Vagina (tissue), 2 donors: ENCODE results near the gene CAMTA2. TPM values are rescaled to one million over a fixed set of nuclear protein-coding genes. Genes with fewer than 3 reads are reported as not detected.

ENCODE experiments used
- DNase-seq, 2 donors: peaks; one replicate each; pipeline ENCODE4 v3.0.0-alpha.2; 2017; ENCODE audit errors: extremely low spot score in 2 of 2
- H3K27ac ChIP-seq: fragments of 200-600 bp; sonication (generic); one replicate; pipeline ENCODE4 v1.5.1; 2019
- H3K27me3 ChIP-seq: fragments of 200-600 bp; sonication (generic); one replicate; pipeline ENCODE4 v1.5.1; 2019
- H3K36me3 ChIP-seq, 2 donors: fragments of 200-600 bp; sonication (generic); one replicate each; pipeline ENCODE4 v1.5.1; 2017 to 2019
- H3K4me1 ChIP-seq: fragments of 200-600 bp; sonication (generic); one replicate; pipeline ENCODE4 v1.5.1; 2019
- H3K4me3 ChIP-seq, 2 donors: fragments of 200-600 bp; sonication (generic); 1 replicate in 1 of 2; 2 replicates in 1 of 2; pipeline ENCODE4 v1.5.1; 2016 to 2019
- H3K9me3 ChIP-seq: fragments of 200-600 bp; sonication (generic); one replicate; pipeline ENCODE4 v1.5.1; 2019
- POLR2A ChIP-seq, 2 donors: fragments of 450-650 bp; IDR thresholded peaks; one replicate each; pipeline ENCODE4 v1.6.1; 2017; ENCODE audit warnings: antibody characterized with exemption in 2 of 2, mild to moderate bottlenecking in 2 of 2, moderate library complexity in 2 of 2
- POLR2AphosphoS5 ChIP-seq, 2 donors: sonication (generic); formaldehyde crosslinking; IDR thresholded peaks; one replicate each; pipeline ENCODE4 v1.9.0; 2017; ENCODE audit warnings: antibody characterized with exemption in 2 of 2, mild to moderate bottlenecking in 2 of 2, low read depth in 1 of 2; ENCODE audit not compliant: insufficient read depth in 1 of 2
- intact Hi-C: fragments of 100-400 bp; cut with DNase I; formaldehyde crosslinking; loops from one replicate; pipeline ENCODE4 v1.15.1; 2023
- total RNA-seq: library from RNA; depleted of rRNA; stranded (reverse); fragments of >200 nt; gene quantifications from one replicate; pipeline ENCODE4 v1.2.3, GENCODE V29; 2016
- TF ChIP-seq, protein P1 (sequence below), 3 experiments: fragments of 450-650 bp in 2 of 3; fragments of 200-600 bp in 1 of 3; sonication (generic) in 1 of 3; IDR thresholded peaks; one replicate each; pipeline ENCODE4 v1.5.1; 2017 to 2019; ENCODE audit warnings: antibody characterized with exemption in 3 of 3, mild to moderate bottlenecking in 2 of 3, moderate library complexity in 2 of 3

CAMTA2 gene
- total RNA-seq, 1 donor from 2014 or later: 36.3 TPM

DNA sequence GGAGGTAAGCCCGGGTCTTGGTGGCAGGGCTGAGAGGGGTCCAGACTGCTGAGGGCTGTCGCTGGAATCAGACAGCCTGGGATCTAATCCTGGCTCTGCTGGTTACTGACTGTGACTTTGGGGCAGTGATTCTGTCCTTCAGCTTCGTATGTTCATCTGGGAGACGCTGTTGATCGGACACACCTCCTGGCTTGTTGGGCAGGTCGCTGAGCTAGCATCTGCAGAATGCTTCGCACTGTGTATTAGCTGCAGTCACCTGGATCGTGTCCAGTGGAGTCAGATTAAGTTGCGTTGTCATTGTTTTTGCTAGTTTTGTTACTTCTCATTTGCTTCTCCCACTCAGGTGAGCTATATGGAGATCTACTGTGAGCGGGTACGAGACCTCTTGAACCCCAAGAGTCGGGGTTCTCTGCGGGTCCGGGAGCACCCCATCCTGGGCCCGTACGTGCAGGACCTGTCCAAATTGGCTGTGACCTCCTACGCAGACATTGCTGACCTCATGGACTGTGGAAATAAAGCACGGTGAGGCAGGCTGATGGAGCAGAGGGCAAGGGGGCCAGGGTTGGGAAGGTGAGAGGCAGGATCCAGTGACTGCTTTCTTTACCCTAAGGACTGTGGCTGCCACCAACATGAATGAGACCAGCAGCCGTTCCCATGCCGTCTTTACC lies 14.8 kb upstream of the CAMTA2 start:
- DNase-seq: no peak
- Histone ChIP-seq H3K4me3 (no peak overlapping the region), H3K27ac (no peak overlapping the region), H3K4me1 (peaks cover 26% of the 10 kb centered on the region), H3K36me3 (peaks cover 0 to 61% of the 10 kb centered on the region in 2 donors), H3K27me3 (no peaks in the 10 kb centered on the region), H3K9me3 (no peaks in the 10 kb centered on the region)
- intact Hi-C loops: no loop called here
- TF ChIP-seq POLR2AphosphoS5 (IDR thresholded peaks at IDR 0.05; ENCODE audit: insufficient read depth in 1 of 2, low read depth in 1 of 2) (no peak), POLR2A (IDR thresholded peaks at IDR 0.05) (no peak)
- TF ChIP-seq, protein P1, sequence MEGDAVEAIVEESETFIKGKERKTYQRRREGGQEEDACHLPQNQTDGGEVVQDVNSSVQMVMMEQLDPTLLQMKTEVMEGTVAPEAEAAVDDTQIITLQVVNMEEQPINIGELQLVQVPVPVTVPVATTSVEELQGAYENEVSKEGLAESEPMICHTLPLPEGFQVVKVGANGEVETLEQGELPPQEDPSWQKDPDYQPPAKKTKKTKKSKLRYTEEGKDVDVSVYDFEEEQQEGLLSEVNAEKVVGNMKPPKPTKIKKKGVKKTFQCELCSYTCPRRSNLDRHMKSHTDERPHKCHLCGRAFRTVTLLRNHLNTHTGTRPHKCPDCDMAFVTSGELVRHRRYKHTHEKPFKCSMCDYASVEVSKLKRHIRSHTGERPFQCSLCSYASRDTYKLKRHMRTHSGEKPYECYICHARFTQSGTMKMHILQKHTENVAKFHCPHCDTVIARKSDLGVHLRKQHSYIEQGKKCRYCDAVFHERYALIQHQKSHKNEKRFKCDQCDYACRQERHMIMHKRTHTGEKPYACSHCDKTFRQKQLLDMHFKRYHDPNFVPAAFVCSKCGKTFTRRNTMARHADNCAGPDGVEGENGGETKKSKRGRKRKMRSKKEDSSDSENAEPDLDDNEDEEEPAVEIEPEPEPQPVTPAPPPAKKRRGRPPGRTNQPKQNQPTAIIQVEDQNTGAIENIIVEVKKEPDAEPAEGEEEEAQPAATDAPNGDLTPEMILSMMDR (IDR thresholded peaks at IDR 0.05): no peak

DNA sequence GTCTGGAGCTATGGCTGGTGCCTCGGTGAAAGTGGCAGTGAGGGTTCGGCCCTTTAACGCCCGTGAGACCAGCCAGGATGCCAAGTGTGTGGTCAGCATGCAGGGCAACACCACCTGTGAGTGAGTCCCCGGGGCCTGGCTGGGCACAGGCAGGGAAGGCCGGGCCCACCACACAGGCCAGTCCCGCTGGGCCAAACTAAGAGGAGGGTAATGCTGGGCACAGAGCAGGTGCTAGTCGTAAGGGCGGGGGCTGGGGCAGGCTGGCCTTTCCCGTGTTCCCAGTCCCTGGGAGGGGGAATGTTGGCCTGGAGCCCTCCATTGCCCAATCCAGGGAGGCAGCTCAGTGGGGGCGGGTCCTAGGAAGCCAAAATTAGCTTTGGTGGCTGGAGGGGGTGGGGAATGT lies 12.8 kb upstream of the CAMTA2 start:
- Histone ChIP-seq H3K36me3 (peaks cover 0 to 41% of the 10 kb centered on the region in 2 donors), H3K27me3 (no peaks in the 10 kb centered on the region), H3K4me3 (peak overlapping the region; percentile 85 to 95), H3K4me1 (peaks cover 33% of the 10 kb centered on the region), H3K9me3 (no peaks in the 10 kb centered on the region), H3K27ac (peak overlapping the region; percentile 89)
- TF ChIP-seq, protein P1 (IDR thresholded peaks at IDR 0.05): no peak
- TF ChIP-seq POLR2AphosphoS5 (IDR thresholded peaks at IDR 0.05; ENCODE audit: insufficient read depth in 1 of 2, low read depth in 1 of 2) (peak in 1 of 2 donors; percentile 34), POLR2A (IDR thresholded peaks at IDR 0.05) (no peak)
- DNase-seq: no peak
- intact Hi-C loops: no loop called here

DNA sequence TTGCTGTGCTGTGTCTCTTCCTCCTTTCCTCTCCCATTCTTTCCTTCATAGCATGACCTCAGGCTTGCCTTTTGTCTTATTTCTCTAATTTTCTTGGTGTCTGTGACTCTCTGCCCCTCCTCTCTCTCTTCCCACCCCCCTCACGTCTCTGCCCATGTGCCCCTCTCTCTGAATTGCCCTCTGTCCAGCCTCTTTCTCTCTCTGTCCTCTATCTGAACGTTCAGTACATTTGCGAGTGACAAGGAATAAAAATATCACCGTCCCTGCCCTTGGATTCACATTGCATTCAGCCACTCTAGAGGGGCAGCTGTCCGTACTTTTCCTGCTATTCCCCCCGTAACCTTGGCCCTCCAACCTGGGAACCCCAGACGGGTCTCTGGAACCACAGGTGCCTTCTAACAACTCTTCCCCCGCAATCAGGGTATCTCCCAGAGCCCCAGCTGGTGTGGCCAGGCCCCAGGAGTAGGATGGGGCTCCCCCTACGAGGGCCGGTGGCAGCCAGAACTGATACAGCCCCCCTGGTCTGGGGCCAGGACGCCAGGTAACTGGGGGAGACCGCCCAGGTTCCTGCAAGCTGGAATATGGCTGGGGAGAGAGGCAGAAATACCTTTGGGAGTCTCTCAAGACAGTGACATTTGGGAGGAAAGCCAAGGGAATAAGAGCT lies 12.1 kb upstream of the CAMTA2 start:
- DNase-seq: no peak
- peak overlapping the region; percentile 85 to 95 for H3K4me3 ChIP-seq
- TF ChIP-seq POLR2AphosphoS5 (IDR thresholded peaks at IDR 0.05; ENCODE audit: insufficient read depth in 1 of 2, low read depth in 1 of 2) (no peak), POLR2A (IDR thresholded peaks at IDR 0.05) (no peak)
- TF ChIP-seq, protein P1 (IDR thresholded peaks at IDR 0.05): no peak
- no peaks in the 10 kb centered on the region for H3K9me3 ChIP-seq
- intact Hi-C loops: loop anchor here (5.0 kb wide), 1 partner anchor 52 kb away; the partner anchor contains the start of gene PFN1
- peaks cover 0 to 34% of the 10 kb centered on the region in 2 donors for H3K36me3 ChIP-seq
- H3K4me1 ChIP-seq: peaks cover 33% of the 10 kb centered on the region
- no peaks in the 10 kb centered on the region for H3K27me3 ChIP-seq
- H3K27ac ChIP-seq: peak overlapping the region; percentile 89

DNA sequence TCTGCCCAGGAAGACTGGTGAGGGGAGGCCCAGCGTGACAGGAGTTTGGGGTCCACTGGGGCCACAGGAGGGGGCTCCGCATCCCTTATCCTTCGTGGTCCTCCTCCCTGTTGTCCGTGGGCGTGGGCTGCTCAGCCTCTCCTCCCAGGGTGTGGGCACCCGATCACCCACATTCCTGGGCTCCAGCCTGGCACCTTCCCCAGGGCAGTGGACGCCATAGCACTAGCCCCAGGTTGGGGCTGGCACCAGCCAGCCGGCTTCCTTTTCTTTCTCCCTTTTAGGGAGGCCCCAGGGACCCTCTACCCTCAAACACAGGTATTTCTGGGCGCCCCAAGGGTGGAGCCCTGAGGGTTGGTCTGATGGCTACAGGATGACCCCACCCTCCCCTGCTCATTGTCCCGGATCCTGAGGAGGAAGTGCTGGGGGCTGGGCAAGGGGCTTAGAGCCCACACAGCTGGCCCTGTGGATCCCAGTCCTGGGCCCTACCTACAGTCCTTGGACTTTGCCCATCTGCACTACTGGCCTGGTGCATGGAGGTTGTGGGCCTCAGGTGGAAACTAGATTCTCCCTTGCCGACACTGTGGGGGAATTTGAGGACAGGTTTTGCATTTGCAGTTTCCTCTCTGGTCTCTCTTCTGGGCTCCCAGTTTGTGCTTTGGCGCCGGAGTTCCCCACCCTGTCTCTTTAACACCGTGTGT lies 11.4 kb upstream of the CAMTA2 start:
- TF ChIP-seq, protein P1 (IDR thresholded peaks at IDR 0.05): no peak
- no peak for TF ChIP-seq POLR2AphosphoS5 (IDR thresholded peaks at IDR 0.05; ENCODE audit: insufficient read depth in 1 of 2, low read depth in 1 of 2)
- no peaks in the 10 kb centered on the region for H3K9me3 ChIP-seq
- H3K36me3 ChIP-seq: peaks cover 0 to 28% of the 10 kb centered on the region in 2 donors
- intact Hi-C loops: loop anchor here (5.0 kb wide), 1 partner anchor 52 kb away; the partner anchor contains the start of gene PFN1
- peaks cover 33% of the 10 kb centered on the region for H3K4me1 ChIP-seq
- DNase-seq: no peak
- peak overlapping the region; percentile 85 to 95 for H3K4me3 ChIP-seq
- H3K27ac ChIP-seq: peak overlapping the region; percentile 89
- H3K27me3 ChIP-seq: no peaks in the 10 kb centered on the region
